Keratinocyte (primary cell): Measurements from ENCODE around the gene MED14. TPM values are rescaled to one million over a fixed set of nuclear protein-coding genes. Genes with fewer than 3 reads are reported as not detected.

ENCODE experiments used
- DNase-seq: peaks from one replicate; pipeline ENCODE4 v3.0.0-alpha.2; 2011; ENCODE audit warnings: low read depth, missing footprints, low spot score
- FAIRE-seq: peaks from 2 replicates; lab custom pipeline; 2011; peaks lifted over from hg19 to GRCh38; lab: Jason Lieb, UNC
- H2AFZ ChIP-seq: 2 replicates; pipeline ENCODE4 v1.6.0; 2012; ENCODE audit warnings: low read length, control low read depth, inconsistent platforms; ENCODE audit not compliant: control insufficient read depth
- H3K27ac ChIP-seq: 2 replicates; pipeline ENCODE4 v1.5.1; 2011; ENCODE audit warnings: low read length; ENCODE audit not compliant: control insufficient read depth, insufficient read depth
- H3K27me3 ChIP-seq: 3 replicates; pipeline ENCODE4 v1.6.0; 2011; ENCODE audit warnings: low read length; ENCODE audit not compliant: control insufficient read depth, insufficient read depth; ENCODE audit errors: extremely low read depth
- H3K36me3 ChIP-seq, 2 experiments: 2 replicates in 1 of 2; 3 replicates in 1 of 2; pipeline ENCODE4 v1.5.1; 2011; ENCODE audit warnings: low read length in 2 of 2, mild to moderate bottlenecking in 1 of 2; ENCODE audit not compliant: control insufficient read depth in 2 of 2, insufficient read depth in 2 of 2; ENCODE audit errors: extremely low read depth in 1 of 2
- H3K4me1 ChIP-seq: 3 replicates; pipeline ENCODE4 v1.5.1; 2011; ENCODE audit warnings: low read length; ENCODE audit not compliant: control insufficient read depth, insufficient read depth; ENCODE audit errors: extremely low read depth
- H3K4me2 ChIP-seq: 3 replicates; pipeline ENCODE4 v1.6.0; 2011; ENCODE audit warnings: low read depth, low read length; ENCODE audit not compliant: control insufficient read depth, insufficient read depth; ENCODE audit errors: extremely low read depth
- H3K4me3 ChIP-seq, 3 experiments: fragments of 200-600 bp in 1 of 3; sonication (generic) in 1 of 3; 2 replicates in 2 of 3; 3 replicates in 1 of 3; pipeline ENCODE4 v1.5.1; 2011 to 2016; ENCODE audit warnings: low read length in 3 of 3, mild to moderate bottlenecking in 3 of 3, control low read depth in 2 of 3, inconsistent platforms in 1 of 3, low read depth in 1 of 3, mixed read lengths in 1 of 3, mixed run types in 1 of 3, moderate library complexity in 1 of 3; ENCODE audit not compliant: control insufficient read depth in 2 of 3, insufficient read depth in 2 of 3; ENCODE audit errors: extremely low read depth in 1 of 3
- H3K79me2 ChIP-seq: 2 replicates; pipeline ENCODE4 v1.6.0; 2012; ENCODE audit warnings: low read length; ENCODE audit not compliant: control insufficient read depth, insufficient read depth
- H3K9ac ChIP-seq: 3 replicates; pipeline ENCODE4 v1.6.0; 2011; ENCODE audit warnings: low read length; ENCODE audit not compliant: control insufficient read depth, insufficient read depth; ENCODE audit errors: extremely low read depth
- H3K9me1 ChIP-seq: 3 replicates; pipeline ENCODE4 v1.6.0; 2011; ENCODE audit warnings: low read length; ENCODE audit not compliant: control insufficient read depth, insufficient read depth; ENCODE audit errors: extremely low read depth
- H3K9me3 ChIP-seq: 2 replicates; pipeline ENCODE4 v1.5.1; 2012; ENCODE audit warnings: low read depth, low read length; ENCODE audit not compliant: control insufficient read depth
- H4K20me1 ChIP-seq: 3 replicates; pipeline ENCODE4 v1.6.0; 2011; ENCODE audit warnings: low read length; ENCODE audit not compliant: control insufficient read depth, insufficient read depth; ENCODE audit errors: extremely low read depth
- EZH2 ChIP-seq: IDR thresholded peaks from one replicate; pipeline ENCODE4 v1.6.1; 2012; ENCODE audit warnings: inconsistent platforms, mild to moderate bottlenecking, low read length, moderate library complexity
- dilution Hi-C: fragments of 300-500 bp; cut with MboI; formaldehyde crosslinking; loops from one replicate; pipeline ENCODE4 v1.7.0; 2020; ENCODE audit warnings: low sequenced_read_pairs; ENCODE audit not compliant: extremely low pct_ligation_motif_present
- polyA plus RNA-seq, 5 experiments: library from polyadenylated mRNA; depleted of rRNA in 3 of 5; stranded (reverse) in 3 of 5; stranded (forward) in 1 of 5; unstranded in 1 of 5; fragments of >200 nt; gene quantifications; 1 replicate in 1 of 5; 2 replicates in 3 of 5; 3 replicates in 1 of 5; pipeline versions ENCODE4 v1.2.1 to v1.2.3, GENCODE V29; 2011 to 2012; ENCODE audit warnings: missing spikeins in 2 of 5, low read depth in 1 of 5, low replicate concordance in 1 of 5
- TF ChIP-seq, protein P1 (sequence below), 3 experiments: IDR thresholded peaks in 1 of 3; conservative IDR thresholded peaks in 1 of 3; optimal IDR thresholded peaks in 1 of 3; 2 replicates in 2 of 3; 3 replicates in 1 of 3; pipeline versions ENCODE3 to v1.5.1; 2011; ENCODE audit warnings: low read length in 3 of 3, mild to moderate bottlenecking in 3 of 3, moderate library complexity in 2 of 3, control low read depth in 1 of 3, inconsistent platforms in 1 of 3; ENCODE audit not compliant: insufficient read depth in 2 of 3; ENCODE audit errors: extremely low read depth in 1 of 3

Gene MED14
- polyA plus RNA-seq, 1 donor (not counting 4 experiments of a cell fraction or from before 2014, with no cell fraction given), result 25.9 TPM

DNA sequence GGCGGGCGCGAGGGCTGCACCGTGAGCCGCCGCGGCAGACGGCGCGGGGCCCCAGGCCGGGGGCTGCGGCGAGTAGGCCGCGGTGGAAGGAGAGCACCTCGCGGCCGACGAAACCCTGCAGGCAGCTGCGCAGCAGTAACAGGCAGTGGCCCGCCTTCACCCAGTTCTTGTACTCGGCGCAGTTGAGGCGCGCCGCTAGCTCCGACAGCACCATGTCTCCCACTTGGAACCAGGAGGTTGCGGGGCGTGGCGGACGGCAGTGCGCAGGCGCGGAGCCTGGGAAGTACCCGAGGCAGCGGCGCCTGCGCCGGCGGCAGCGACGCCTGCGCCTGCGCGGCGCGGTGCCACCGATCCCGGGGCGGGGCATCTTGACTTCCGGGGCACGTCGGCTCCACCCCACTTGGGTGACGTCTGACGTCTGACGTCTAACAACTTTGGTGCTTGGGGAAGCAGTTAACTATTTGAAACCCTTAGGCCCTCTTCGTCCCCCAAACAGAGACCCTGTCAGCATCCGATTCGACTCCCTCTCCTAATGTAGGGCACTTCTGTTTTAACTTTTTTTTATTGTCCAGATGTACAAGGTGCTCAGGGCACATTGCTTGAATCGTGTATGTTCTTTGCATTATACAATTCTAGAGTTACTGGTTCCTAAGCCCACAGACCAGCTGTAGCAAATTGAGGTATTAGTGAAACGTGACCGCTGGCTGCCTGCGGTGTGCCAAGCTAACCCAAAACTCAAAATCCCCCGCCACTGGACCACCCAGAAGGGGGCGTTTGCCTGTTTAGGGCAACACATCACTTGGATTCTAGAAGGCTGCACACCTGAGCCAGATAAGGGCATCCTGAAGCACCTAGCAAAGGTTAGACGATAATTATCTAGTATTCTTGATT lies 87.8 kb downstream of the MED14 start, which contains the start of gene CXorf38:
CXorf38 (minus strand) TSS at position 255 of the 891 bp plus-strand sequence; CDS start at position 214, 41 bp downstream.
- no peaks in the 10 kb centered on the region for H3K9me3 ChIP-seq
- peak within 1 kb of the TSS; percentile 80 for H2AFZ ChIP-seq
- H3K4me2 ChIP-seq, result peak within 1 kb of the TSS; percentile 96
- H3K9me1 ChIP-seq, result no peaks in the 10 kb centered on the region
- peak; percentile 73 for FAIRE-seq
- peak; percentile 55 for DNase-seq
- H3K4me1 ChIP-seq, result peaks cover 15% of the 10 kb centered on the region
- H4K20me1 ChIP-seq, result no peaks in the 10 kb centered on the region
- H3K79me2 ChIP-seq, result peaks cover 44% of the 10 kb centered on the region
- H3K4me3 ChIP-seq, result peak within 1 kb of the TSS; percentile 73 to 84 (median 83)
- no peaks in the 10 kb centered on the region for H3K36me3 ChIP-seq
- TF ChIP-seq, protein P1, sequence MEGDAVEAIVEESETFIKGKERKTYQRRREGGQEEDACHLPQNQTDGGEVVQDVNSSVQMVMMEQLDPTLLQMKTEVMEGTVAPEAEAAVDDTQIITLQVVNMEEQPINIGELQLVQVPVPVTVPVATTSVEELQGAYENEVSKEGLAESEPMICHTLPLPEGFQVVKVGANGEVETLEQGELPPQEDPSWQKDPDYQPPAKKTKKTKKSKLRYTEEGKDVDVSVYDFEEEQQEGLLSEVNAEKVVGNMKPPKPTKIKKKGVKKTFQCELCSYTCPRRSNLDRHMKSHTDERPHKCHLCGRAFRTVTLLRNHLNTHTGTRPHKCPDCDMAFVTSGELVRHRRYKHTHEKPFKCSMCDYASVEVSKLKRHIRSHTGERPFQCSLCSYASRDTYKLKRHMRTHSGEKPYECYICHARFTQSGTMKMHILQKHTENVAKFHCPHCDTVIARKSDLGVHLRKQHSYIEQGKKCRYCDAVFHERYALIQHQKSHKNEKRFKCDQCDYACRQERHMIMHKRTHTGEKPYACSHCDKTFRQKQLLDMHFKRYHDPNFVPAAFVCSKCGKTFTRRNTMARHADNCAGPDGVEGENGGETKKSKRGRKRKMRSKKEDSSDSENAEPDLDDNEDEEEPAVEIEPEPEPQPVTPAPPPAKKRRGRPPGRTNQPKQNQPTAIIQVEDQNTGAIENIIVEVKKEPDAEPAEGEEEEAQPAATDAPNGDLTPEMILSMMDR (optimal IDR thresholded peaks at IDR 0.05 in 1 of 3, IDR thresholded peaks at IDR 0.05 in 1 of 3, conservative IDR thresholded peaks at IDR 0.05 in 1 of 3; ENCODE audit: extremely low read depth in 1 of 3, insufficient read depth in 2 of 3, low read length in 3 of 3), result no peak
- TF ChIP-seq EZH2, result no peak
- peak within 1 kb of the TSS; percentile 77 for H3K27ac ChIP-seq
- H3K9ac ChIP-seq, result peak within 1 kb of the TSS; percentile 70
- dilution Hi-C loops, result no loop called here
- H3K27me3 ChIP-seq, result no peaks in the 10 kb centered on the region

DNA sequence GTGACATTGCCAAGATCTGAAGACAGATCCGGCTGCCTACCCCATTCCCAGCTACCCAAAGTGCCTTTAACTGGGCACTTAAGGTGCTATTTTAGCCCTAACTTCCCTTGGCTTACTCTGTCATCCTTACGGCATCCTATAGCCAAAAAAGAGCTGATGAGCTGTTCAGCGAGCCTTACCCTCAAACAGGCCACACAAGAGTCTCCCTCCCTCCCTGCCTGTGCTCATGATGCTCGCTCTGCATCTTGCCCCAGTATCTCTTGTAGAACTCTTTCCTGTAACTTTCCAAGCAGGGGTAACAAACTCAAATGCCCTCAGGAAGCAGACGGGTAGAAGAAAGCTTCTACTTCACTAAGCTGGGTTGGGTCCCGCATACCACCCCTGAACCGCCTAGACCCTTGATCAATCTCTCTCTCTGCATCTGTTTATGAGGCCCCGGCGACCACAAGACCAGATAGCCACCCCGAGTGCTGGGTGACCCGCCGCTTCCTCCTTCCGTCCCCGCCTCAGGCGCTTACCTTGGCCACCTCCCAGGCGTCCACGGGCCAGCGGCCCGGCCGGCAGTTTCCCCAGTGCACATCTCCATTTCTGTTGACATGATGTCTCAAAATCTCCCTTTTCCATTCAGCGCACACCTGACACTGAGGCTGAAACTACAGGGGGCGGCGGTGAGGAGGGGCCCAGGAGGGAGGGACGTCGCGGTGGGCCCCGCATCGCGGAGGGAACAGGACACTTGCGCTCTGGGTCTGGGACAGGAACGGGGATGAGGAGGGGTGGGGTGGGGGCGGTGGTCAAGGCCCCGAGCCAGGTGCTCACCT lies 88.6 kb downstream of the MED14 start:
- TF ChIP-seq EZH2, result no peak
- TF ChIP-seq, protein P1 (optimal IDR thresholded peaks at IDR 0.05 in 1 of 3, IDR thresholded peaks at IDR 0.05 in 1 of 3, conservative IDR thresholded peaks at IDR 0.05 in 1 of 3; ENCODE audit: extremely low read depth in 1 of 3, insufficient read depth in 2 of 3, low read length in 3 of 3), result no peak
- no peaks in the 10 kb centered on the region for H3K9me3 ChIP-seq
- FAIRE-seq (peak; percentile 36), DNase-seq (no peak)
- no peaks in the 10 kb centered on the region for H3K9me1 ChIP-seq
- peaks cover 0 to 3% of the 10 kb centered on the region in 2 experiments for H3K36me3 ChIP-seq
- H3K79me2 ChIP-seq, result peaks cover 52% of the 10 kb centered on the region
- H2AFZ ChIP-seq, result peak overlapping the region; percentile 5
- peak overlapping the region; percentile 73 to 84 (median 83) for H3K4me3 ChIP-seq
- H3K4me2 ChIP-seq, result peak overlapping the region; percentile 96
- peaks cover 15% of the 10 kb centered on the region for H3K4me1 ChIP-seq
- H3K27me3 ChIP-seq, result no peaks in the 10 kb centered on the region
- peak overlapping the region; percentile 70 for H3K9ac ChIP-seq
- peak overlapping the region; percentile 70 for H3K27ac ChIP-seq
- H4K20me1 ChIP-seq, result peaks cover 3% of the 10 kb centered on the region
- dilution Hi-C loops, result no loop called here
